Activated naive CD4-positive, alpha-beta T cell treated with Interleukin-2 at 50 U/mL for 16 hours (primary cell): Measurements from ENCODE around the gene TMEM63B.
"Not testable (repeated sequence)": the region's sequence is repeated elsewhere in the genome, so short reads cannot be mapped to it uniquely, and the experiment has no call there.

Experiments
- DNase-seq: peaks from one replicate; pipeline ENCODE4 v3.0.0-alpha.2; 2020

TMEM63B gene

DNA sequence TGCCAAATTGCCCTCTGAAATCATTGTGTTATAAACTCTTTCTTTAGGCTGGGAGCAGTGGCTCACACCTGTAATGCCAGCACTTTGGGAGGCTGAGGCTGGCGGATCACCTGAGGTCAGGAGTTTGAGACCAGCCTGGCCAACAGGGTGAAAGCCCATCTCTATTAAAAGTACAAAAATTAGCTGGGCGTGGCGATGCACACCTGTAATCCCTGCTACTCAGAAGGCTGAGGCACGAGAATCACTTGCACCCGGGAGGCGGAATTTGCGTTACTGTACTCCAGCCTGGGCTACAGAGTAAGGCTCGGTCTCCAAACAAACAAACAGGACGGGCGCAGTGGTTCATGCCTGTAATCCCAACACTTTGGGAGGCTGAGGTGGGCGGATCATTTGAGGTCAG lies 69.0 kb downstream of the TMEM63B start:
- DNase-seq, result not testable (repeated sequence)

DNA sequence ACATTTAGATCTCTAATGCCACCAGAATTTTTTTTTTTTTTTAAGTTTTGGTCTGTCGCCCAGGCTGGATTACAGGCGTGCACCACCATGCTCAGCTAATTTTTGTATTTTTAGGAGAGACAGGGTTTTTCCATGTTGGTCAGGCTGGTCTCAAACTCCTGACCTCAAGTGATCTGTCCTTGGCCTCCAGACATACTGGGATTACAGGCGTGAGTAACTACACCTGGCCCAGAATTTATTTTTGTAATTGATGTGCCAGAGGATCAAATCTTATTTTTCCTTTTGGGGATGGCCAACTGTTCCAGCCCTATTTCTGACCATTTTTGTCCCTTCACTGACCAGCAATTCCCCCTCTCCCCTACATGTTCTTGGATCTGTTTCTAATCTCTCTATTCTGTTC lies 71.3 kb downstream of the TMEM63B start:
- DNase-seq, result no peak

- DNase-seq, result no peak
Measured at GRCh38 chr6:44199883-44200282, 72.5 kb downstream of the TMEM63B start.

DNA sequence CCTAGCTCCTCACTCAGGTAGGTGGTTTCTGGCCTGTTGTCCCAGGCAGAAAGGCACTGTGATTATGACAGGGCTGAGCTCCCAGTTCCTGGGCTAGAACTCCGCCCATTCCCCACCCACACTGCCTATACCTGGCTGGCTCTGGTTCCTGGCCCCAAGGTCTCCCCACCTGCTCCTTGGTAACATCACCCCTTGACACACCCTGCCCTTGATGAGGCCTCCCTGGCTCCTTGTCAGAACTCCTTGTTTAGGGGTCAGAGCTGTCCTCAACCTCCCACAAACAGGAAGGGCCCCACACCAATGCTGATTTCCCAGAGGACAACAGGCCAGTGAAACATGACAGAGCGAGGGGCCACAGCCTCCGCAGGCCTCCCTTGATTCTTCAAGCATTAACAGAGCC lies 73.8 kb downstream of the TMEM63B start:
- no peak for DNase-seq

GRCh38 chr6:44201638-44202303 lies 74.4 kb downstream of the TMEM63B start:
- DNase-seq, result no peak

- no peak for DNase-seq
Measured at GRCh38 chr6:44202332-44202971, 75.1 kb downstream of the TMEM63B start.

- DNase-seq, result no peak
Measured at GRCh38 chr6:44202972-44203750, 75.8 kb downstream of the TMEM63B start.

DNA sequence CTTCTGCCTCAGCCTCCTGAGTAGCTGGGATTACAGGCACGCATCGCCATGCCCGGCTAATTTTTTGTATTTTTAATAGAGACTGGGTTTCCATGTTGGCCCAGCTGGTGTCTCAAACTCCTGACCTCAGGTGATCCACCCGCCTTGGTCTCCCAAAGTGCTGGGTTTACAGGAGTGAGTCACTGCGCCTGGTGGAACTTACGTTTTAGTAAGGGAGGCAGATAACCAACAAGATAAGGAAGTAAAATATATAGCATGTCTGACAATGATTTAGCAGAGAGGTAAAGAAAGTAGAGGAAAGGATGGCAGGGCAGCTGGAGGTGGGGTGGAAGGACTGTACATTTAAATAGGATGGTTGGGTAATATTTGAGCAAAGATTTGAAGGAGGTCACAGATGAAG lies 76.6 kb downstream of the TMEM63B start:
- no peak for DNase-seq
